Tibial nerve (tissue), 4 donors: ENCODE measurements around the gene PCSK5.

ENCODE experiments used
- EP300 ChIP-seq, 2 donors: sonication (generic); formaldehyde crosslinking; IDR thresholded peaks; one replicate each; pipeline ENCODE4 v1.6.1; 2017; ENCODE audit warnings: antibody characterized with exemption in 2 of 2, mild to moderate bottlenecking in 1 of 2
- POLR2A ChIP-seq, 2 donors: fragments of 450-650 bp; IDR thresholded peaks; one replicate each; pipeline ENCODE4 v1.6.1; 2017; ENCODE audit warnings: antibody characterized with exemption in 2 of 2, mild to moderate bottlenecking in 2 of 2, moderate library complexity in 2 of 2
- TF ChIP-seq, protein P1 (sequence below), 5 experiments: fragments of 200-600 bp in 3 of 5; fragments of 450-650 bp in 2 of 5; sonication (generic) in 3 of 5; IDR thresholded peaks; one replicate each; pipeline ENCODE4 v1.5.1; 2016 to 2019; ENCODE audit warnings: antibody characterized with exemption in 5 of 5, mild to moderate bottlenecking in 3 of 5, moderate library complexity in 2 of 5

DNA sequence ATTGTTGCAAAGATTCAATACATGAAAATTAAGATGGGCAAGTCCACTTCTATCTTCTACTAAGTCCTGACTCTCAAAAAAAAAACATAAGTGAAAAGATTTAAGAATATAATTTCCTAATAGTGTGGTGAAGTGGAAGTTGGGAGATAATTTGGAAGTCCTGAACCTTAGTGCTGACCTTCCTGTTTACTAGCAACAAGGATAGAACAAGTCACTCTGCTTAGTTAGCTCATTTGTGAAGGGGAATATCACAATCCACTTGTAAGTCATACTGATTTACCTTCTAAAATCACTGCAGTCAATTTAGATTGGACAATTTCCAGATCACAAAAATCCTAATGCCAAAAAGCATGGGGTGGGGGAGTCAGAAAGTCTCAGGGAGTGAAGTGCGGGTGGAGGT lies 43.4 kb upstream of the PCSK5 start:
- TF ChIP-seq, protein P1, sequence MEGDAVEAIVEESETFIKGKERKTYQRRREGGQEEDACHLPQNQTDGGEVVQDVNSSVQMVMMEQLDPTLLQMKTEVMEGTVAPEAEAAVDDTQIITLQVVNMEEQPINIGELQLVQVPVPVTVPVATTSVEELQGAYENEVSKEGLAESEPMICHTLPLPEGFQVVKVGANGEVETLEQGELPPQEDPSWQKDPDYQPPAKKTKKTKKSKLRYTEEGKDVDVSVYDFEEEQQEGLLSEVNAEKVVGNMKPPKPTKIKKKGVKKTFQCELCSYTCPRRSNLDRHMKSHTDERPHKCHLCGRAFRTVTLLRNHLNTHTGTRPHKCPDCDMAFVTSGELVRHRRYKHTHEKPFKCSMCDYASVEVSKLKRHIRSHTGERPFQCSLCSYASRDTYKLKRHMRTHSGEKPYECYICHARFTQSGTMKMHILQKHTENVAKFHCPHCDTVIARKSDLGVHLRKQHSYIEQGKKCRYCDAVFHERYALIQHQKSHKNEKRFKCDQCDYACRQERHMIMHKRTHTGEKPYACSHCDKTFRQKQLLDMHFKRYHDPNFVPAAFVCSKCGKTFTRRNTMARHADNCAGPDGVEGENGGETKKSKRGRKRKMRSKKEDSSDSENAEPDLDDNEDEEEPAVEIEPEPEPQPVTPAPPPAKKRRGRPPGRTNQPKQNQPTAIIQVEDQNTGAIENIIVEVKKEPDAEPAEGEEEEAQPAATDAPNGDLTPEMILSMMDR (IDR thresholded peaks at IDR 0.05): no peak
- TF ChIP-seq POLR2A (IDR thresholded peaks at IDR 0.05): no peak
- TF ChIP-seq EP300 (IDR thresholded peaks at IDR 0.05): no peak
